Epithelial cell of proximal tubule (primary cell): ENCODE data around the gene RTL10. TPM values are rescaled to one million over a fixed set of nuclear protein-coding genes. Genes with fewer than 3 reads are reported as not detected.

Source experiments
- DNase-seq: peaks from one replicate; pipeline ENCODE4 v3.0.0-alpha.2; 2011; ENCODE audit warnings: low read depth
- H3K4me3 ChIP-seq: 2 replicates; pipeline ENCODE4 v1.5.1; 2011; ENCODE audit warnings: low read depth, mild to moderate bottlenecking, low read length
- total RNA-seq: library from RNA; depleted of rRNA; stranded (reverse); fragments of >200 nt; gene quantifications from 2 replicates; pipeline ENCODE4 v1.2.3, GENCODE V29; 2015
- TF ChIP-seq, protein P1 (sequence below): conservative IDR thresholded peaks from 2 replicates; pipeline ENCODE4 v1.5.1; 2012; ENCODE audit warnings: low read depth, mild to moderate bottlenecking, low read length

RTL10 gene
- total RNA-seq, 1 donor from 2014 or later = 15.9 TPM

- TF ChIP-seq, protein P1, sequence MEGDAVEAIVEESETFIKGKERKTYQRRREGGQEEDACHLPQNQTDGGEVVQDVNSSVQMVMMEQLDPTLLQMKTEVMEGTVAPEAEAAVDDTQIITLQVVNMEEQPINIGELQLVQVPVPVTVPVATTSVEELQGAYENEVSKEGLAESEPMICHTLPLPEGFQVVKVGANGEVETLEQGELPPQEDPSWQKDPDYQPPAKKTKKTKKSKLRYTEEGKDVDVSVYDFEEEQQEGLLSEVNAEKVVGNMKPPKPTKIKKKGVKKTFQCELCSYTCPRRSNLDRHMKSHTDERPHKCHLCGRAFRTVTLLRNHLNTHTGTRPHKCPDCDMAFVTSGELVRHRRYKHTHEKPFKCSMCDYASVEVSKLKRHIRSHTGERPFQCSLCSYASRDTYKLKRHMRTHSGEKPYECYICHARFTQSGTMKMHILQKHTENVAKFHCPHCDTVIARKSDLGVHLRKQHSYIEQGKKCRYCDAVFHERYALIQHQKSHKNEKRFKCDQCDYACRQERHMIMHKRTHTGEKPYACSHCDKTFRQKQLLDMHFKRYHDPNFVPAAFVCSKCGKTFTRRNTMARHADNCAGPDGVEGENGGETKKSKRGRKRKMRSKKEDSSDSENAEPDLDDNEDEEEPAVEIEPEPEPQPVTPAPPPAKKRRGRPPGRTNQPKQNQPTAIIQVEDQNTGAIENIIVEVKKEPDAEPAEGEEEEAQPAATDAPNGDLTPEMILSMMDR = no peak
- DNase-seq = no peak
- H3K4me3 ChIP-seq = no peak overlapping the region
Measured at GRCh38 chr22:19824212-19824925, 30.3 kb downstream of the RTL10 start.

- H3K4me3 ChIP-seq = no peak overlapping the region
- no peak for DNase-seq
- TF ChIP-seq, protein P1 = no peak
Measured at GRCh38 chr22:19823902-19824211, 30.8 kb downstream of the RTL10 start.

DNA sequence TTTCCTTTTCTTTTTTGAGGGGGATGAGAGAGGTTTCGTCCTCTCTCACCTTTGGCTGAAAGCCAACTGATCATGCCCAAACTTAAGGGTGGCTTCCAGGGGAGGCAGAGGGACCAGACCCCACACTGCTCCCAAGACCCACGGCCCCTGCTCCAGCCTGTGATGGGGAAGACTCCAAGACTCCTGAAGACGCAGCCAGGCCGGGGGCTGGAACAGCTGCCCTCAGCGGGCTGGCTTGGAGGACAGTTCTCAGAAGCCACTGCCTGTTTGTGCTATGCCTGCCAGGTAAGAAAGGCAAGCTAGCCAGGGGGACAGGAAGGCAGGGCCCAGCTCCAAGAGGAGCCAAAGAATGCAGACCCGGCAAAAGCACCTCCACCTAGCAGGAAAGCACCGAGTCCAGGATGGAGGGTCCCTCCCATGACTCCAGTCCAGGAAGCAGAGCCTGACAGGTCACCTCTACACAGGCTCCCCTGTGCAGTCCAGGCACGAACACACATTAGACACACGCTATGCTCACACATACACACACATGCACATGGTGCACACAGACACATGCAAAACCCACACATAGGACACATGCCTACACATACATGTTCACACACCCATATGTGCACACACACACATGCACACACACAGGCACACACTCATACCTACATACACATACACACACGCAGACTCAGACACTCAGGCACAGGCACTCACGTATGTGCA lies 31.3 kb downstream of the RTL10 start:
- H3K4me3 ChIP-seq = no peak overlapping the region
- TF ChIP-seq, protein P1 = no peak
- no peak for DNase-seq

DNA sequence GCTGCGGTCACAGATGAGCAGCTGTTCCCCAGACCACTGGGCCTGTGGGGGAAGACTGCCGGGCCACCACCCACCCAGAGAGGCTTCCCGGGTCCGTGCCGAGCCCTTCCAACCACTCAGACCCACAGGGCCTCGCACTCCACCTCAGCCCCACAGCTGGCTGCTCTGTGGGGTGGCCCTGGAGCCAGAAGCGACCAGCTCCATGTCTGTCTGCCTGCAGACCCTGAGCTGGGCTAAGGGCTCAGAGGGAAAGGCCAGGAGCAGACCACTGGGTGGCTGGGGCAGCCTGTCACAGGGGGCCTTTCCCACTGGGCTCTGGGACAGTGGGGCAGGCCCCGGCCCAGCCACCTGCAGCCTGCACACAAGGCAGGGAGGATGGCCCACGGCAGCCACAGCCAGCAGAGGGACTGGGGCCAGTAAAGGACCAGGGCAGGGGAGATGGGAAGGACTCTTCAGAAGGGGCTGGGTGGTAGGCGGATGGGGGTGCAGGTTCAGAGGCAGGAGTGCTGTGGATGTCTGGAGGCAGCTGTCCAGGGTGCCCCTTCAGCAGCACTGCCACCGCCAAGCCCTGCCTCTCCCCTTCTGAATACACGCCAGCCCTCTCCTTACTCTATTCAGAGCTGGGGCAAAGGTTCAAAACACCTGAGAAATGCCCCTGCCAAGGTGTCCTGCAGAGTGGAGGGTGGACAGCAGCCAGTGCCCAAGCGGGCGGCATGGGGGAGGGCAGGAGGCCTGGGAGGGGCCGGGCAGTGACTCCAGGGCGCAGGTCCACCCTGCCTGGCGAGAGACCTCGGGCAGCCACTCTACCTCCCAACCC lies 32.2 kb downstream of the RTL10 start:
- no peak overlapping the region for H3K4me3 ChIP-seq
- TF ChIP-seq, protein P1 = no peak
- DNase-seq = no peak

DNA sequence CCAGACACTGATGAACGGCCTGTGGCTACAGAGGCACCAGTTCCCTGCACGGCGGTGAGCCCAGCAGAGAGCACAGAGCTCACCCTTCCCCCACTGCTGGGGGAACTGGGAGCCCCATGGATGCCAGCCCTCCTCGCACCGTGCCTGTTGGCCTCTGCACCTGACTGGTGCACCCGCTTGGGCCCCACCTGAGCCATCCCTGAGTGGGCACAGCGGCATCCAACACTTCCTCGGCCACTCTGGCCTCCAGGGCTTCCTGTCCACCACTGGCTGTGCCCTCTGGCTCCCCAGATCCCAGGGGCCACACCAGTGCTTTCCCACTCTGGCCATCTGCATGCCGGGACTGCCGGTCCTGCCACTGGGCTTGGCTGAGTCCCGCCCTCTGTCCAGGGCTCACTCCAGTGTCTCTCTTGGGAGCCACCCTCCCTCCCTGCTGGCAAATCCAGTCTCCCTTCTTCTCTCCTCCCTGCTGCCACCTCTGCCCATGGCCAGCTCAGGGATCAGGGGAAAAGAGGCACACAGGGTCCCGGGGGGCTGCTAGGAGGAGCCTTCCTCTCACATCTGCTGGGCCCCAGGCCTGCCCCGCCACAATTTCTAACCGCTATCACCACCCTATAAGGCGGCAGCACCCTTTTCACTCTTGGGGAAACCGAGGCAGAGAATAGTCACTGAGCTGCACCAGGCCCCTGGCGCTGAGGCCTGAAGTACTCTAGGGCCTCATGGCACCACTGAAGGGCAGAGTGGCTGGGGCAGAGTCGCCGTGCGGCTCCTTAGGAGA lies 33.0 kb downstream of the RTL10 start:
- TF ChIP-seq, protein P1 = no peak
- no peak for DNase-seq
- no peak overlapping the region for H3K4me3 ChIP-seq

DNA sequence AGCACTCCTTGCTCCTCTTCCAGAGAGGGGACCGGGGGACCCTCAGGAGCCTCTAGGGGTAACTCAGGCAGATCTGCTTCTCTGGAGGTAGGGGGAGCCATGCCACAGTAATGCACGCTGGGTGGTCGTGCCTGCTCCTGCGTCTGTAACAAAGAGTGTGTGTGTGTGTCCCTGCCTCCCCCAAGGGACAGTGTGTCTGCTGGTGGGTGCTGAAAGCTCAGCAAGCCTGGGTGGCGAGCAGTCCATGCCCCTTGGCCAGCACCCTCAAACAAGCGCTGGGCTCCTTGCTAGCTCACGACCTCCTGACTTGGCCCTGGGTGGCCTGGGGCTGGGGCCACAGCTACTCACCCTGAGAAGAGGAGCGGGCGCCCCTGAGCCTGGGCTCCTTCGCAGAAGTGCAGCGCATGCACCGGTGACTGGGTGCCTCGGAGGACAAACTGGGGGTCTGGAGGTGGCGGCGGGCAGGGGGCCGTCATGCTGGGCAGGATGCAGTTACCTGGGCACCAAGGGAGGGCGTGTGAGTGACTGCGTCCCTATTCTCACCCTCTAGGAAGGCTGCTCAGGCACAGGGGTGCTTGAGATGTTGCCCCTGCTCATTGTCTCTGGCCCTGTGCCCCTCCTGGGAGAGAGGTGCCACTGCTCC lies 33.7 kb downstream of the RTL10 start:
- TF ChIP-seq, protein P1 = no peak
- no peak overlapping the region for H3K4me3 ChIP-seq
- DNase-seq = no peak
